ENCODE results near the gene TGM2. TPM values are rescaled to one million over a fixed set of nuclear protein-coding genes. Genes with fewer than 3 reads are reported as not detected.

Gene TGM2
- total and polyA plus RNA-seq, 12 donors: 13.4 to 262 (median 98.3) TPM

GRCh38 chr20:38128691-38129090, 36.4 kb downstream of the TGM2 start:
- Histone ChIP-seq H3K4me1 (replicated peaks in 1 of 2) (peaks cover 0 to 16% of the 10 kb centered on the region in 2 donors), H3K27me3 (no peaks in the 10 kb centered on the region)

GRCh38 chr20:38127920-38128528, 37.0 kb downstream of the TGM2 start:
- Histone ChIP-seq H3K4me3 (no peak overlapping the region), H3K27me3 (no peaks in the 10 kb centered on the region), H3K36me3 (replicated peaks in 1 of 2) (peaks cover 0 to 7% of the 10 kb centered on the region in 2 donors), H3K4me1 (replicated peaks in 1 of 2) (peaks cover 3 to 20% of the 10 kb centered on the region in 2 donors), H3K9me3 (replicated peaks in 1 of 3) (no peaks in the 10 kb centered on the region), H3K27ac (peak overlapping the region in 1 of 5 donors; percentile 83)
- intact Hi-C loops (cut with DNase I): no loop called here
- peak in 5 of 7 donors; percentile 2 to 46 (median 8) for DNase-seq
- no peak for TF ChIP-seq POLR2A (IDR thresholded peaks at IDR 0.05)
- no peak for TF ChIP-seq CTCF (IDR thresholded peaks at IDR 0.05)
- WGBS, 4 donors: 87 to 94% (median 89%) methylated on average over 9 of the region's 9 CpGs

More at GRCh38 chr20:38128691-38129090, 36.4 kb downstream of the TGM2 start:
- peak in 3 of 7 donors; percentile 6 to 39 (median 8) for DNase-seq
- no peak for TF ChIP-seq POLR2A (IDR thresholded peaks at IDR 0.05)
- no peak for TF ChIP-seq CTCF (IDR thresholded peaks at IDR 0.05)
- intact Hi-C loops (cut with DNase I): no loop called here
- 80 to 95% (median 91%) methylated on average over 1 to 2 of the region's 2 CpGs for WGBS, 4 donors
- Histone ChIP-seq H3K4me3 (no peak overlapping the region), H3K9me3 (replicated peaks in 1 of 3) (no peaks in the 10 kb centered on the region), H3K36me3 (replicated peaks in 1 of 2) (peaks cover 0 to 7% of the 10 kb centered on the region in 2 donors), H3K27ac (peak overlapping the region in 1 of 5 donors; percentile 12)

GRCh38 chr20:38126932-38127621, 38.0 kb downstream of the TGM2 start:
- Histone ChIP-seq H3K9me3 (replicated peaks in 1 of 3) (no peaks in the 10 kb centered on the region), H3K27ac (peak overlapping the region in 4 of 5 donors; percentile 22 to 83 (median 68)), H3K36me3 (replicated peaks in 1 of 2) (no peaks in the 10 kb centered on the region), H3K4me3 (no peak overlapping the region), H3K4me1 (replicated peaks in 1 of 2) (peaks cover 9 to 27% of the 10 kb centered on the region in 2 donors), H3K27me3 (no peaks in the 10 kb centered on the region)
- intact Hi-C loops (cut with DNase I): no loop called here
- 49 to 62% (median 55%) methylated on average over 11 to 12 of the region's 12 CpGs for WGBS, 4 donors
- DNase-seq: peak in 6 of 7 donors; percentile 48 to 74 (median 58)
- no peak for TF ChIP-seq CTCF (IDR thresholded peaks at IDR 0.05)
- no peak for TF ChIP-seq POLR2A (IDR thresholded peaks at IDR 0.05)

GRCh38 chr20:38126146-38126921, 38.7 kb downstream of the TGM2 start:
- Histone ChIP-seq H3K36me3 (replicated peaks in 1 of 2) (no peaks in the 10 kb centered on the region), H3K9me3 (replicated peaks in 1 of 3) (no peaks in the 10 kb centered on the region), H3K27ac (peak overlapping the region in 4 of 5 donors; percentile 22 to 83 (median 68)), H3K4me3 (no peak overlapping the region), H3K27me3 (no peaks in the 10 kb centered on the region), H3K4me1 (replicated peaks in 1 of 2) (peaks cover 9 to 27% of the 10 kb centered on the region in 2 donors)
- peak in 3 of 7 donors; percentile 30 to 69 (median 53) for DNase-seq
- TF ChIP-seq POLR2A (IDR thresholded peaks at IDR 0.05) (no peak), CTCF (IDR thresholded peaks at IDR 0.05) (no peak)
- 65 to 83% (median 71%) methylated on average over 5 to 7 of the region's 7 CpGs for WGBS, 4 donors
- intact Hi-C loops (cut with DNase I): no loop called here
